ENCODE results near the gene TERT. TPM values are rescaled to one million over a fixed set of nuclear protein-coding genes. Genes with fewer than 3 reads are reported as not detected.
"Not testable (repeated sequence)": the region's sequence is repeated elsewhere in the genome, so short reads cannot be mapped to it uniquely, and the experiment has no call there.

The TERT gene
- total RNA-seq, 1 experiment from 2014 or later: 3.9 TPM

- DNase-seq (ENCODE audit: low read depth): no peak
These were observed 548 bp downstream of the TERT start for GRCh38 chr5:1294206-1294834.

- no peak for DNase-seq (ENCODE audit: low read depth)
These were observed 1.3 kb downstream of the TERT start for GRCh38 chr5:1293416-1294205.

DNA sequence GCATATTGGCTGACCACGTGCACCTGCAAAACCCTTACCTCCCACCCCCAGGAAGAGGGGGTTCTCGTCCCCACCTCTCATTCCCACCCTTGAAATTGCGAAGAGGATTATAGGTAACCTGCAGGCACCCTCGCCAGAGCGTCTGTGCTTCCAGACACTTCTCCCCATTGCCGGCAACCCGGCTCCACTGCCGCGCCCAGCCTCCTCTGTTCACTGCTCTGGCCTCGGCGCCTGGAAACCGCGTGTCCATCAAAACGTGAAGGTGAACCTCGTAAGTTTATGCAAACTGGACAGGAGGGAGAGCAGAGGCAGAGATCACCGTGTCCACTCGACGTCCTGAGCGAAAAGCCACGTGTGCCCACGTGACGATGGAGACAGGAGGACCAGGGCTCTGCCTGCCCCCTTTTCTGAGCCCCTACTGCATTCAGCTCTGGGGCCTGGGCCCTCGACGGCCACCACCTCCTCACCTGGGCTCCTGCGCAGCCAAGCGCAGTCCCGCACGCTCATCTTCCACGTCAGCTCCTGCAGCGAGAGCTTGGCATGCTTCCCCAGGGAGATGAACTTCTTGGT lies 1.9 kb downstream of the TERT start:
- DNase-seq (ENCODE audit: low read depth): no peak

- no peak for DNase-seq (ENCODE audit: low read depth)
These were observed 2.7 kb downstream of the TERT start for GRCh38 chr5:1292139-1292538.

- DNase-seq (ENCODE audit: low read depth): no peak
These were observed 3.2 kb downstream of the TERT start for GRCh38 chr5:1291611-1292080.

GRCh38 chr5:1290956-1291355 lies 3.9 kb downstream of the TERT start:
- DNase-seq (ENCODE audit: low read depth): not testable (repeated sequence)

- not testable (repeated sequence) for DNase-seq (ENCODE audit: low read depth)
These were observed 5.3 kb downstream of the TERT start for GRCh38 chr5:1289559-1289958.

DNA sequence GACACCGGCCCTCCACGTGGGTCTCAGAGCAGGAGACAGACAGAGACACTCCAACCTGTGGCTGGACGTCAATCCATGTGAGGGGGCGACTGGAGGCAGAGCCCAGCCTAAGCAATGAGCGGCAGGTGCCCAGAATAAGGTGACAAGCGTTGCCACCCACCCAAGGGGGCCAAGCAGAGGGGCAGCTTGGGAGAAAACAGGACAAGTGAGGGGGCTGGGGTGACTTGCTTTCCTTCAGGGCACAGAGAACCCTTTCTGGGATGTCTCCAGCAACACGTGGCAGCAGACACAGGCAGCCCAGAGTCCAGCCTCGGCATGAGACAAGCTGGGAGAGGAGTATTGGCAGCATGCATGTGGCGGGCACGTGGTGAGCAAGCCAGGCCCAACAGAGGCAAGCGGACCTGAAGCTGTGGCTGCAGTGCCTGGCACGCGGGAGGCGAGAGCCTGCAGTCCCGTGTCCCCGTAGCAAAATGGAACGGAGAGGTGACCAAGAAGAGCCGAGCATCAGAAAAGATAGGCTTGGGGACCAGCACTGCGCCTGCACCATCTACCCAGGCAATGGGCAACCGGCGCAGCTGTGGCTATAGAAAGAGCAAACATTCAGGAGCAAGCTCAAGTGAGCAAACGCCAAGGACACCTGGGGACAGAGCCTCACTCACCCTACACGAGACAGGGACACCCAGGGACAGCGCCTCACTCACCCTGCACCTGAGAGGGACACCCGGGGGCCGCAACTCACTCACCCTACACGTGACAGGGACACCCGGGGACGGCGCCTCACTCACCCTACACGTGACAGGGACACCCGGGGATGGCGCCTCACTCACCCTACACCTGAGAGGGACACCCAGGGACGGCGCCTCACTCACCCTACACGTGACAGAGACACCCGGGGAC lies 6.2 kb downstream of the TERT start:
- DNase-seq (ENCODE audit: low read depth): no peak

GRCh38 chr5:1285883-1286291 lies 9.0 kb downstream of the TERT start:
- DNase-seq (ENCODE audit: low read depth): no peak

- DNase-seq (ENCODE audit: low read depth): no peak
These were observed 9.7 kb downstream of the TERT start for GRCh38 chr5:1285141-1285540.

DNA sequence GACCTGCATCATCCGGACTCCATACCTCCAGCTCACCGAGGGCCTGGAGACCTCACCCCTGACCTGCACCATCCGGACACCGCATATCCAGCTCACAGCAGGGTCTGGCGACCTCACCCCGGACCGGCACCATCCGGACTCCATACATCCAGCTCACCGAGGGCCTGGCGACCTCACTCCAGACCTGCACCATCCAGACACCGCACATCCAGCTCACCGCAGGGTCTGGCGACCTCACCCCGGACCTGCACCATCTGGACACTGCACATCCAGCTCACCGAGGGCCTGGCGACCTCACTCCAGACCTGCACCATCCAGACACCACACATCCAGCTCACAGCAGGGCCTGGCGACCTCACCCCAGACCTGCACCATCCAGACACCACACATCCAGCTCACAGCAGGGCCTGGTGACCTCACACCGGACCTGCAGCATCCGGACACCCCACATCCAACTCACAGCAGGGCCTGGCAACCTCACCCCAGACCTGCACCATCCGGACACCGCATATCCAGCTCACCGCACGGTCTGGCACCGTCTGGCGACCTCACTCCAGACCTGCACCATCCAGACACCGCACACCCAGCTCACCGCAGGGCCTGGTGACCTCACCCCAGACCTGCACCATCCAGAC lies 10.4 kb downstream of the TERT start:
- not testable (repeated sequence) for DNase-seq (ENCODE audit: low read depth)

DNA sequence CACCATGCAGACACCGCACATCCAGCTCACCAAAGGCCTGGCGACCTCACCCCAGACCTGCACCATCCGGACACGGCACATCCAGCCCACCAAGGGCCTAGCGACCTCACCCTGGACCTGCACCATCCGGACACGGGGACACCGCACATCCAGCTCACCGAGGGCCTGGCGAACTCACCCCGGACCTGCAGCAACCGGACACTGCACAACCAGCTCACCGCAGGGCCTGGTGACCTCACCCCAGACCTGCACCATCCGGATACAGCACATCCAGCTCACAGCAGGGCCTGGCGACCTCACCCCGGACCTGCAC lies 11.2 kb downstream of the TERT start:
- DNase-seq (ENCODE audit: low read depth): not testable (repeated sequence)

DNA sequence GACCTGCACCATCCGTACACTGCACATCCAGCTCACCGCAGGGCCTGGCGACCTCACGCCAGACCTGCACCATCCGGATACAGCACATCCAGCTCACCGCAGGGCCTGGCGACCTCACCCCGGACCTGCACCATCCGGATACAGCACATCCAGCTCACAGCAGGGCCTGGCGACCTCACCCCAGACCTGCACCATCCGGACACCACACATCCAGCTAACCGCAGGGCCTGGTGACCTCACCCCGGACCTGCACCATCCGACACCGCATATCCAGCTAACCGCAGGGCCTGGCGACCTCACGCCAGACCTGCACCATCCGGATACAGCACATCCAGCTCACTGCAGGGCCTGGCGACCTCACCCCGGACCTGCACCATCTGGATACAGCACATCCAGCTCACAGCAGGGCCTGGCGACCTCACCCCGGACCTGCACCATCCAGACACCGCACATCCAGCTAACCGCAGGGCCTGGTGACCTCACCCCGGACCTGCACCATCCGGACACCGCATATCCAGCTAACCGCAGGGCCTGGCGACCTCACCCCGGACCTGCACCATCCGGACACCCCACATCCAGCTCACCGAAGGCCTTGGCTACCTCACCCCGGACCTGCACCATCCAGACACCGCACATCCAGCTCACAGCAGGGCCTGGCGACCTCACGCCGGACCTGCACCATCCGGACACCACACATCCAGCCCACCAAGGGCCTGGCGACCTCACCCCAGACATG lies 11.7 kb downstream of the TERT start:
- not testable (repeated sequence) for DNase-seq (ENCODE audit: low read depth)

GRCh38 chr5:1282131-1282992 lies 12.5 kb downstream of the TERT start:
- DNase-seq (ENCODE audit: low read depth): no peak

- DNase-seq (ENCODE audit: low read depth): no peak
These were observed 13.6 kb downstream of the TERT start for GRCh38 chr5:1281038-1281882.

DNA sequence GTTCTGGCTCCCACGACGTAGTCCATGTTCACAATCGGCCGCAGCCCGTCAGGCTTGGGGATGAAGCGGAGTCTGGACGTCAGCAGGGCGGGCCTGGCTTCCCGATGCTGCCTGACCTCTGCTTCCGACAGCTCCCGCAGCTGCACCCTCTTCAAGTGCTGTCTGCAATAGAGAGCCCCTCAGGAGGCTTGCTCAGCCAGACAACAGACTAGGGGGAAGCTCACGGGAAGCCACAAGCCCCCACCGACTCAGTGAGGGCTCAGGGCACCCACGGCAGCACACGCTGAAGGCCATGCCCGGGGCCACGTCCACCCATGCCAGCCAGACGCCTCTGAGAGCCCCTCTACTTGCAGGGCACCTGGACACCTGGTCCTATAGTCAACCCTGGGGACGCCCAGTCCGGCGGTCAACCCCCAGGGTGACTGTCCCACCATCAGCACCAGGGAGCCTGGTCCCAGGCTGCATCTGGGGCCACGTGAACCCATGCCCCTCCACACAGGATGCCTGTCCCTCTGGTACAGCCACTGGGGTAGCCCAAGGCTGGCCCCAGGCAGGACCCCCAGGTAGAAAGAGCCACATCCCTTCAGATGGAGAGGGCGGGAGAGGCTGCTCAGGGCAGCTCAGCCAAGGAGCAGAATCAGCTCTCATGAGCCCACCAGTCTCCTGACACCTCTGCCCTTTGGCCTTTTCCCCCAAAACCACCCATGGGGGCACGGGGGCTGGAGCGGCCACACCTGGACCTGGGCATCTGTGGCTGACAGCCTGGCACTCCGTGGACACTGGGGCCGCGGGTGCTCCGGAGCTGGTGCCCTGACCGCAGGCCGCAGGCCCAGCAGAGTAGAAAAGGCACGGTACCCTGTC lies 14.5 kb downstream of the TERT start:
- DNase-seq (ENCODE audit: low read depth): no peak

GRCh38 chr5:1279443-1280151 lies 15.3 kb downstream of the TERT start:
- DNase-seq (ENCODE audit: low read depth): no peak

Data from Daoy (cell line).